K562 (cell line): ENCODE measurements around the gene UBE2U.

Source experiments
- ARHGAP35 ChIP-seq: fragments of 450-650 bp; IDR thresholded peaks from 2 replicates; pipeline ENCODE4 v1.6.1; 2018; ENCODE audit not compliant: partially characterized antibody
- ATF4 ChIP-seq: fragments of 450-650 bp; formaldehyde crosslinking; IDR thresholded peaks from 2 replicates; pipeline ENCODE4 v1.4.0; 2022; ENCODE audit warnings: mild to moderate bottlenecking, moderate library complexity
- C11orf30 ChIP-seq: fragments of 450-650 bp; IDR thresholded peaks from 2 replicates; pipeline ENCODE4 v1.6.1; 2016; ENCODE audit warnings: low read depth, mild to moderate bottlenecking
- CBX2 ChIP-seq: fragments of 200-600 bp; sonication (generic); IDR thresholded peaks from one replicate; pipeline ENCODE4 v1.6.1; 2012; ENCODE audit warnings: mild to moderate bottlenecking, low read length, inconsistent platforms; ENCODE audit not compliant: insufficient read depth, poor library complexity, severe bottlenecking
- EZH2 ChIP-seq: IDR thresholded peaks from 2 replicates; pipeline ENCODE4 v1.6.1; 2012; ENCODE audit warnings: low read depth, mild to moderate bottlenecking, inconsistent platforms, low read length, borderline replicate concordance
- FOXP4 ChIP-seq: sonication (generic); formaldehyde crosslinking; IDR thresholded peaks from 2 replicates; pipeline ENCODE4 v1.8.0; 2022; ENCODE audit warnings: mild to moderate bottlenecking, missing genetic modification reagents, borderline replicate concordance
- GATAD2B ChIP-seq: fragments of 450-650 bp; IDR thresholded peaks from 2 replicates; pipeline ENCODE4 v1.6.1; 2017; ENCODE audit warnings: mild to moderate bottlenecking, borderline replicate concordance
- KLF13 ChIP-seq: fragments of 450-650 bp; IDR thresholded peaks from 2 replicates; pipeline ENCODE4 v1.6.1; 2016; ENCODE audit warnings: missing genetic modification characterization, low read depth, mild to moderate bottlenecking, missing compliant biosample characterization, moderate library complexity, borderline replicate concordance
- MAZ ChIP-seq, 2 experiments: fragments of 450-650 bp in 1 of 2; sonication (generic) in 1 of 2; formaldehyde crosslinking; IDR thresholded peaks in 1 of 2; conservative IDR thresholded peaks in 1 of 2; 2 replicates each; pipeline versions ENCODE4 v1.4.0 to v1.5.0; 2020; ENCODE audit warnings: mild to moderate bottlenecking in 1 of 2, missing genetic modification reagents in 1 of 2
- MCM7 ChIP-seq, 2 experiments: fragments of 450-650 bp; IDR thresholded peaks; 2 replicates each; pipeline ENCODE4 v1.6.1; 2016 to 2018
- TAF1 ChIP-seq: IDR thresholded peaks from 2 replicates; pipeline ENCODE4 v1.6.1; 2011; ENCODE audit warnings: mild to moderate bottlenecking, low read length, moderate library complexity; ENCODE audit not compliant: insufficient read depth, control insufficient read depth, severe bottlenecking; ENCODE audit errors: extremely low read depth
- TF ChIP-seq, protein P1 (sequence below), 3 experiments: IDR thresholded peaks in 2 of 3; conservative IDR thresholded peaks in 1 of 3; 2 replicates each; pipeline ENCODE4 v1.5.1; 2011 to 2012; ENCODE audit warnings: low read length in 3 of 3, mild to moderate bottlenecking in 3 of 3, control low read depth in 2 of 3, improper control_type of control experiment in 1 of 3, inconsistent platforms in 1 of 3, low read depth in 1 of 3, mixed read lengths in 1 of 3, moderate library complexity in 1 of 3; ENCODE audit not compliant: insufficient read depth in 2 of 3

DNA sequence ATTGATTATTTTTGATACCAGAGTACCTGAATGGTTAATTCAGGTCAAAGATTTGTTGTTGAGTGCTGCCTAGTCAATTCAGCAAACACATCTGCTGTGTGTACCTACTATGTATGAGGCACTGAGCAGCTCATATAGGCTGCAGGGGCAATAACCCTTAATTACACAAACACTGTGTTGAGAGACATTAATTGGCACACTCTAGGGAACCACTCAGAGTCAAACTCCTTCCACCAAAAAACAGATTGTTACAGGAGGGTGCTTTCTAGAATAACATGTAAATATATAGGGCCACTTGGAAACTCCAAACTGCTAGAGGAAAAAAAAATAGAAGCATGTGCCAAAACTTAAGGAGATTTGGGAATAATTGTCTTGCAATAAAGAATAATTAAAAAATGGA is 31.3 kb downstream of the UBE2U start:
- no peak for TF ChIP-seq MAZ (CRISPR knock-in tag; conservative IDR thresholded peaks at IDR 0.05 in 1 of 2, IDR thresholded peaks at IDR 0.05 in 1 of 2)
- no peak for TF ChIP-seq C11orf30
- no peak for TF ChIP-seq GATAD2B
- TF ChIP-seq, protein P1, sequence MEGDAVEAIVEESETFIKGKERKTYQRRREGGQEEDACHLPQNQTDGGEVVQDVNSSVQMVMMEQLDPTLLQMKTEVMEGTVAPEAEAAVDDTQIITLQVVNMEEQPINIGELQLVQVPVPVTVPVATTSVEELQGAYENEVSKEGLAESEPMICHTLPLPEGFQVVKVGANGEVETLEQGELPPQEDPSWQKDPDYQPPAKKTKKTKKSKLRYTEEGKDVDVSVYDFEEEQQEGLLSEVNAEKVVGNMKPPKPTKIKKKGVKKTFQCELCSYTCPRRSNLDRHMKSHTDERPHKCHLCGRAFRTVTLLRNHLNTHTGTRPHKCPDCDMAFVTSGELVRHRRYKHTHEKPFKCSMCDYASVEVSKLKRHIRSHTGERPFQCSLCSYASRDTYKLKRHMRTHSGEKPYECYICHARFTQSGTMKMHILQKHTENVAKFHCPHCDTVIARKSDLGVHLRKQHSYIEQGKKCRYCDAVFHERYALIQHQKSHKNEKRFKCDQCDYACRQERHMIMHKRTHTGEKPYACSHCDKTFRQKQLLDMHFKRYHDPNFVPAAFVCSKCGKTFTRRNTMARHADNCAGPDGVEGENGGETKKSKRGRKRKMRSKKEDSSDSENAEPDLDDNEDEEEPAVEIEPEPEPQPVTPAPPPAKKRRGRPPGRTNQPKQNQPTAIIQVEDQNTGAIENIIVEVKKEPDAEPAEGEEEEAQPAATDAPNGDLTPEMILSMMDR (IDR thresholded peaks at IDR 0.05 in 2 of 3, conservative IDR thresholded peaks at IDR 0.05 in 1 of 3; ENCODE audit: insufficient read depth in 2 of 3, low read depth in 1 of 3, low read length in 3 of 3), result no peak
- TF ChIP-seq FOXP4 (CRISPR knock-in tag), result no peak
- TF ChIP-seq CBX2, result no peak
- no peak for TF ChIP-seq TAF1
- no peak for TF ChIP-seq ARHGAP35
- no peak for TF ChIP-seq EZH2
- no peak for TF ChIP-seq KLF13
- no peak for TF ChIP-seq ATF4 (CRISPR knock-in tag)
- no peak for TF ChIP-seq MCM7 (IDR thresholded peaks at IDR 0.05)
